Embryonic facial prominence (tissue), 1 donor: Measurements from ENCODE around the gene ANKRD34C.

Source experiments
- DNase-seq: peaks from one replicate; pipeline ENCODE4 v3.0.0-alpha.2; 2016; ENCODE audit errors: extremely low spot score

The ANKRD34C gene

DNA sequence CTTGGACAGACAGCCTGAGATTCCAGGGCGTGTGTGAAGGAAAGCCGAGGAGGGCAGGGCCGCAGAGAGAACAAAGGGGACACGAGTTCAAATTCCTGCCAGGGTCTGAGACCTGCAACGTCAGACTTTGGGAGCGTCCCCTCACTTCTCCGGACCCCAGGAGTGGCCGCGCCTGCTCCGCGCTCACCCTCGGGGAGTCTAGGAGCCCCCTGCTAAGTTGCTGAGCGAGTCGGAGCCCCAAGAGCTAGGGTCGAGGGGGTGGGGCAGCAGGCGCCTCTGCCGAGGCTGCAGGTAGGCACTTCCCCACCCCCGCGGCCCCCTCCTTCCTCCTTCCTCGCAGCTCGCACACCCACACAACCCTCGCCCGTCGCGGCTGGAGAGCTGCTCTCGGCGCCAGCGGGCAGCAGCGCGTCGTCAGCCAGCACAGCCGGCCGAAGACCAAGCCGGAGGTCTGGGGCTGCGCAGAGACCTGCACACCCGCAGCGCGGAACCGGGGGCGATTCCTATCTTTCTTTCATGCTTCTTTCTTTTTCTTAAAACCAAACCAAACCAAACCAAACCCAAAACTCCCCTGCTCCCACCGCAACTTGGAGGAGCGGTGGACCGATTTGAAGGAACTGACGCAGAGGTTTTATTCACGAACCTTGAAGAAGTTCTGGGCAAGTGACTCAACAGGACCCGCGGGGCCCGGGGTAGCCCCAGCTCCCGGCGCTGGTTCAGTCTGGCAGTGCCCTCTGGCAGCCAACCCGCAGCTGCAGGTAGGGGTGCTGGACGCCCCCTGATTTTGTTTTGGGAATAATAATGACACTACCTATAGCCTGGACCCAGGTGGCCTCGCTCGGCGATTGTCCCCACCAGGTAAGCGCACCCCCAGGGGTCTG is at the start of gene ANKRD34C:
ANKRD34C (plus strand) TSS at position 352 of the 881 bp plus-strand sequence. CDS start 10,563 bp downstream, outside the sequence.
- DNase-seq = no peak

DNA sequence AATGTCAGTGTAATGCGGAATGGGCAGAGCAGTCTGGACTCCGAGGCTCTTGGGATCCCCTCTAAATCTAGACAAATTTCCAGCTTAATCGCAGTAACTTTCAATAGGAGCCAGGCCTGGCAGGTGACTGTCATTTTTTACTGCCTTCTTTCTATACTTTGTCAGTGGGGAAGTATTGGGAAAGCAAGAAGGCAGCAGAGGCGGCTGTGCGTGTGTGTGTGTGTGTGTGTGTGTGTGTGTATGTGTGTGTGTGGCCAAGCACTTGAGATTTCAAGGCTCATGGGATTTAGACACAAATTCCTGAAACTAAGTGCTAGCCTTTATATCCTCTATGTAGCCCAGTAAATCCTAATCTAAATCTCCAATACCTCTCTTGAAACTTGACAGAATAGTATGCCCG is 49.3 kb upstream of the ANKRD34C start:
- no peak for DNase-seq

DNA sequence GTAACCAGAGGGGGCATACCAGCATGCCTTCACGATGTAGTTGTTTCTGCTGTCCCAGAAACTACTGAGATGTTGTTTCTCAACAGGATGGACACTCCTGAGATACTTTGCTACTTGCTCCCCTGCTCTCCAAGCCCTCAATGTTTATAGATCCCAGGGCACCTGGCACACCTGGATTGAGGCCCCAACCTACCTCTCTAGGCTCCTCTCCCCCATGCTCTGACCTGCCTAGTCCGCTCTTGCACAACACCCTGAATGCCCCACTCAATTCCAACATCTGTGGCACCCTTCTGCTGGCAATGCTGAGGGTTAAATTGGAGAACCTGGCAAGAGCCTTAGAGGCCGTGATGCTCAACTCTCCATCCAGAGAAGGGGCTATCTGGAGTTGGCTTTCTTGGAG is 42.5 kb upstream of the ANKRD34C start:
- no peak for DNase-seq

DNA sequence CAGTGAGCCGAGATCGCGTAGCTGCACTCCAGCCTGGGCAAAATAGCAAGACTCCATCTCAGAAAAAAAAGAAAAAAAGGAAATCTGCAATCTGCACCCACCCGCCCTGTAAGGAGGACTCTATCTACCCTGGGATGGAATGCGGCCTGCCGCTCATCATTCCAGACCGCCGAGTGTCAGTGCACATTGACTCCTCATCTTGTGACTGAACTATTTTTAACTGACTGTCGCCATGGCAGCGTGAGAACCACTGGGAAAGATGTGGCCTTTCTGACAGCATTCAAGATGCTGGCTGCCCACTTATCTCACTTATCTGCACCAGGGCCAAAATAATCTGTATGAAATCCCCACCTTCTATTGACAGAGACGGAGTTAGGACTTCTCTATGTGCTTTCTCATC is 38.8 kb upstream of the ANKRD34C start:
- no peak for DNase-seq

DNA sequence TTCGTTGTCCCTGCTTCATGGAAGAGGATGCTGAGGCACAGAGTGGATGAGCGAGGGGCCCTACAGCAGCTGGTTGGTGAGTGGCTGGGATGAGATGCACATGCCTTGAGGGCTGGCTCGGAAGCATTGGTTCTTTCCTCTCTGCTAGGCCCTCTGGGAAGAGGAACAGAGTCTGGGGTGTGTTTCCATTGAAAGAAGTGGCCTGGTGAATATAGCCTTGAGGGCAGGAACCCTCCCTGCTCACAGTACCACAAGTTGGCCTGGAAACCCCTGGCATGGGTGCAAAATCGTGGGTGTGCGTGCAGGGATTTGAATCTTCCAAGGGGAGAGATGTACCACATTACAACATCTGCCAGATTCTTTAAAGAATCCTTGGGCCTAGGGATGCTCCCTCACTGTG is 37.6 kb upstream of the ANKRD34C start:
- no peak for DNase-seq

DNA sequence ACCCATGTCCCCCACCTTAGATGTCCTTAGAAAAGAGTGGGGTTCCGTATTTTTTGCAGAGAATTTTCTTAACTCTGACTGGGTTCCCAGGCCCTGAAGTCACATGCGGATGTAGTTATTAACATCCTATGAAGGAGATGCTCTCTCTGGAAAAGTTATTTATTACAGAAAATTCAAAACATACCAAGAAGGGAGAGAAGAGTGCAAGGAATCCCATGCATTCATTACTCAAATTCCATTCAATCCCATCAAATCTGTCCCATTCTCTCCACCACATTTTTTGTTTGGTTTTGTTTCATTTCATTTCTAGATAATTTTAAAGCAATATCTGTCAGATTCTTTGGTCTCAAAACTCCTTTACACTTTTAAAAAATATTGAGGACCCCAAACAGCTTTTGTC is 34.3 kb upstream of the ANKRD34C start:
- no peak for DNase-seq

DNA sequence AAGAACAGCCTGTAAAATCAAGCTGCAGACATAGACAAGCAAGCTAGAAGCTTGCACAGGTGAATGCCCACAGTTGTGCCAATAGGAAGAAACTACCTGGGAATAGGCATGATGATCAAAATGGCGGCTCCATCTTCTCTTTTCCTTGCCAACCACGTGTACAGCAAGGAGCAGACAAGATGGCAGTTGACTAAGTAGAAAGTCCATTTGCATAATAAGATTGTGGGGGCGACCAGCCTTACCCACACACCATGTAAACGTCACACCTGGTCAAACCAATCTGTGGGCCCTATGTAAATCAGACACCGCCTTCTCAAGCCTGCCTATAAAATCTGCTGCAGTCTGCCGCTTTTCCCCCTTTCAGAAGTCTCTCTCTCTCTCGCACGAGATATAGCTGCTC is 25.1 kb upstream of the ANKRD34C start:
- no peak for DNase-seq

DNA sequence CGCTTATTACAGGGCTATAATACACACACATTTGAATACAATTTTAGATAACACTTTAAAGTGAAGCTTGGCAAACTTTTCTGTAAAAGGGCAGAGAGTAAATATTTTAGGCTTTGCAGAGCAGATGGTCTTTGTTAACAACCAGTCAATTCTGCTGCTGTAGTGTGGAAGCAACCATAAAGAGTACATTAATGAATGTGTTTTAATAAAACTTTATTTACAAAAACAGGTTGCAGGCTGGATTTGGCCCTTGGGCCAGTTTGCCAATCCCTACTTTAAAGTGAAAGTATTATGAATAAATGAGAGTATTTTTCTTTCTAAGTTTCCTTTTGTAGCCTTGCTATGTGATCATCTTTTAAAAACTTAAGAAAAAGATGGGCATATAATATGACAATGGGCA is 20.7 kb upstream of the ANKRD34C start:
- DNase-seq = no peak

DNA sequence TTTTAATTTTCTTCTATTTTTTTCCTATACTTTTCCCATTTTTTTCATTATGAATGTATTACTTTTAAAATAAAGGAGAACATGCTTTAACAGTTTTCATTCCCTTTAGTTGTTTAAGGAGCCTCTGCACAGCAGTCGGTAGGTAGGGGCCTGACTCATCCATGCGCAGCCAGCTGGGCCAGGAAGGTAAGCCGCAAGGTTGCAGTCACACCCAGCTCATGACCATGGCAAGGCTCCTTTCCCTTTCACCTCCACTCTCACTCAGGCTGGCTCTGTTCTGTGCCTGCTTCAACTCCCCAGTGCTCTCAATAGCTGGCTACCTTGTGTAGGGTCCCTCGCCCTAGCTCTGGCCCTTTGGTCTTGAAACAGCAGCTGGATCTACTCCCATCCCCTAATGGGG is 17.4 kb upstream of the ANKRD34C start:
- DNase-seq = no peak

DNA sequence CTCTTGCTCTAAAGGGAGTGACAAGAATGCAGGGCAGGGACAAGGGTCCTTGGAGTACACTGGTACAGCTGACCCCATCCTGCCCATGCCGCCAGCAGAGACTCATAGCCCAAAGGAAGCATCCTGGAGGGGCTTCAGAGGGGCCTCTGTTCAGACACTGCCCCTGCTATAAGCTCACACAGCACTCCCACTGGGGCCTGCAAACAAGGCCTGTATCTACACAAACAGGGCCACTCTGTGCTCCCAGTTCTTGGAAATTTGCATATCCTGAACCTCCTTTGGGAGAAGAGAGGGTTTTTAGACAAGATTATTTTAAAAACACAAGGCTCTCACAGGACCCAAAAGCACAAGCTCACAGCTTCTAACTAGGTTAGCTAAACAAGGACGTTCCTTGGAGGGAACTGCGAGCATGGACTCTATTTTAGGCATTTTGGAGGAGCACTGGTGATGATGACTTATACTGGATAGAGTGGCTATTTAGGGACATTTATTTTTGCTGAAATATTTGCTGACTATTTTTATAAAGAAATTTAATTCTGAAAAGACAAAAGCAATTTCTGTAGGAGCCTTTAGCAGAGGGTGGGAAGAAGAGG is 16.4 kb upstream of the ANKRD34C start:
- no peak for DNase-seq

DNA sequence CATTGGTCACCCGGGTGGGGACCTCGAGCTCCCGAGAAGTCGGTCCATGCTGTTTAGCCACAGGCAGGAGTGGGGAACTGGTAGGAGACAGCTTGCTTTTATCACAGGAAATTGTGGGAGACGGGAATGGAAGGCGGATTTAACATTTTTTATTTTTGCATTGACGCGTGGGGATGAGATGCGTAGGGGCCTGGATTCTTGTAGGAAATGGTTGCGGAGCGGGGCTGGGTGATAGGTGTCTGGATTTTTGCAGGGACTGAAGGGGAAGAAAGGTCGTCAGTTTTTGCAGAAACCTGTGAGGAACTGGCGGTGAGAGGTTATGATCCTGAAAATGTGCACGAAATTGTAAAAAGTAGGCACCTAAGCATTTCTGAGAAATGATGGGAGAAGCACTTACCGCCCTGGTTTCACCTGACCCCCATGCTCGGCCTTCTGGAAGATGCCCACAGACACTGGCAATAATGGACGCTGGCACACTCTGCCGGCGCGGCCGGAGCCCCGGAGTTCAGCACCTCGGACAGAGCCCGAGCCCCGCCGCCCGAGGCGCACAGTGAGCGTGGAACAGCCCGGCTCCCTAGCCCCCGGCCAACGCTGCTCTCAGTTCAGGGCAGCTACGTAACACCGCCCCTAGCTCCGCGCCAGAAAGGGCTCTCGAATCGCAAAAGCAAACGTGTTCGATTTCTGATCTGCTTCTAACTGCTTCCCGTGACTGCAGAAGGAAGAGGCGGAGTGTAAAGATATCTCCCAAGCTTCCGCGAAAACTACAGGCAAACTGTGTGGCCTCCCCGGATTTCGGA is 928 bp downstream of the ANKRD34C start:
- no peak for DNase-seq

DNA sequence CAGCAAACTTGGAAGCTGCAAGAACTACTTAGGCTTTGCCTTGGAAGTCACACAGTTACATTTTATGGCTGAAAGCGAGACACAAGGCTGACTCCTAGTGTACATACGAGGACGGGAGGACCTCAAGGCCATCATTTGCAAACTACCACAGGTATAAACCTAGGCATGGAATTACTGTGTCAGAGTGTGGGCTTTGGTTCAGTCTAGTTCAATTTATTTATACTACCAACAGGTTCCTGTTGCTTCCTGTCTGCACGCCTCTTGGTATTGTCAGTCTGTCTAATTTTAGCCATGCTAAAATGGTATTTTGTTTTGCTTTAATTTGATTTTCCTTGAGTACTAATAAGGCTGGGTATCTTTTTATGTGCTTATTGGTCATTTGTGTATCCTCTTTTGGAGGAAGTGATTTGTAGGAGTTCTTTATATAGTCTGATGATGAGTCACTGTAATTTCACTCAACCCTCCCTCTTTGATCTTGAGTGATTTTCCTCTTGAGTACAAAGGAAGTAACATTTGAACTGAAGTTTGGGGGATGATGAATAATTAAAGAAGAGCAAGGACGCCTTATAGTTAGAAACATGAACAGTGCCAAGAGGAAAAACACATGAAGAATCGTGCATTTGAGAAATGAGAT is 8.2 kb downstream of the ANKRD34C start:
- DNase-seq = no peak

DNA sequence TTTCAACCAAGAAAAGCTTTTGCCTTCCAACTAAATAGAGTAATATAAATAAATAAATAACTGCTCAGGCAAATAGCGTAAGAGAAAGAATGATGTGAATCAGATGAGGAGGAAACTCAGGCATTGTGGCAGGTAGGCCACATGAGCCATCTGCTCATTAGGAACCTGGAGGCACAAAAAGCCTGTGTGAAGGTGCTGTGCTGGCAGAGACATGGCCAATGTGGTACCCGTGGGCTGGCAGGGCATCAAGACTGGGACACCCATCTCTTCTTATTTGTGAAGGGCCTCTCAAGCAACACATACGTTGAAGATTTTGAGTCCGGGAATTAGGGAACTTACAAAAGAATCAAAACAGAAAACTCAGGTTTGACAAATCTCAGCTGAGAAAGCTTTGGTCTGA is 9.5 kb downstream of the ANKRD34C start:
- DNase-seq = no peak

DNA sequence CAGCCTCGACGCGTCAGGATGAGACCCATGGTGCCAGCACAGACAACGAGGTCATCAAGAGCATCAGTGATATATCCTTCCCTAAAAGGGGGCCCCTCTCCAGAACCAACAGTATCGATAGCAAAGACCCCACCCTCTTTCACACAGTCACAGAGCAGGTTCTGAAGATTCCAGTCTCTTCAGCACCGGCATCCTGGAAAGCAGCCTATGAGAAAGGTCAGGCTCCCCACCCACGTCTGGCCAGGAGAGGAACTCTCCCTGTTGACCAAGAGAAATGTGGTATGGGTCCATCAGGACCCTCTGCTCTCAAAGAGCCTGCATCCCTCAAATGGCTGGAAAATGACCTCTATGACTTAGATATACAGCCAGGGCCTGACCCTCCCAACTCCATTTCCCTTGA is 11.6 kb downstream of the ANKRD34C start:
- no peak for DNase-seq

DNA sequence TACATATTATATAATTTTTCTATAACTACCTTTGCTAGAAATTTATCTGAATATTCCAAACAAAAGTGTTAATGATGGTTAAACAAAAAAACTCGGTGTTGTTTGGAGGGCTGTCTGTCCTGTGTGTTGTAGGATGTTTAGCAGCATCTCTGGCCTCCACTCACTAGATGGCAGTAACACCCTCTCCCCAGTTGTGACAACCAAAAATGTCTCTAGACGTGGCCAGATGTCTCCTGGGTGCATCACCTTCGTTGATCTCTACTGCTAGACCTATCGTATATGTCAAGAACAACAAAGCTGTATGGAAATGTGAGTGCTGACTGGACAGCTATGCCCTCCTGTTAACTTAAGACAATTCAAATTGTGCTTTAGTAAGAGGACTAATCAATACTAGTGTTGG is 14.1 kb downstream of the ANKRD34C start:
- no peak for DNase-seq

DNA sequence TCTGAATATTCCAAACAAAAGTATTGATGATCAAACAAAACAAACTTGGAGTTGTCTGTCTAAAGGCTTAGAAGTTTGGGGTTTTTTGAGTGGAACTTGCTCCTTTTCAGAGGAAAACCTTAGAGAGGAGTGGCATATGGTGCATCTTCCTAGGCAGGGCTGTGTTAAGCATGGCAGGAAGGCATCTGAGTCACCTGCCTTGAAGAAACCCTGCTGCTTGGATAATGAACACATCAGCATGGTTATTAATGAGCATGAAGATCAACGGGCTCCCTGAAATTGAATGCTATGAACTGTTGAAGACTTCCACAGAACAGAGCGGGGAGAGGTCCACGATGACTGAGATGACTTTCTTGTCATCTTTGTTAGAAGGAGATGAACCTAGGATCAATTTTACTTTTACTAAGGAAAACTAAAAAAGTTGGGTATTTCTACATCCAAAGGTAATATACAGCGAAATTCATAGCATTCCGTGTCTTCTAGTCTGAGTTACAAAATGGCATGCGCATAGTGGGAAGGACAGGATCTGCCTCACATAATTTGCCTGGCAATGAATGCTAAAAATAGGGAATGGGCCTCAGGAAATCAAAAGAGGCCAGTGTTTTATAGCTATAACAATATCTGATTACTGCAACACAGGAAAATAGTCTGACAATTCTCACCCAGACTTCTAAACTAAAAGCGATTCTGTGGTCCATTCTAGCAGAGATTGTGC is 16.8 kb downstream of the ANKRD34C start:
- no peak for DNase-seq

DNA sequence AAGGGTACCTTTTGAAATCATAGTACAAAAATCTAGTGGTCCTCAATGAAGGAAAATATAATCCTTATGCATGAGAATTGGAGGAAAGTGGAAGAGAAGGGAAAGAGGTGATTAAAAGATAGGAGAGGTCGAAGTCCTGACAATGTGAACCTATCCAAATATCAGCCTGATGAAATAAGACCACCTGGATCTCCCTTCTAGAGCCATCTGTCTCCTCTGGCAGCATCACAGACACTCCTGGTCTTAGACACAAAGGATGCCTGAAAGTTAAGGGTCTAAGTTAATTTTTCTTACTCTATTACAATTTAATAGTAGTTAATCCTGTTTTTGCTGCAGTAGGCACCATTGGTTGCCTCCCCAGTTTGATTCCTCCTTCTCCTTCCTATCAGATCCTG is 17.3 kb downstream of the ANKRD34C start:
- no peak for DNase-seq

DNA sequence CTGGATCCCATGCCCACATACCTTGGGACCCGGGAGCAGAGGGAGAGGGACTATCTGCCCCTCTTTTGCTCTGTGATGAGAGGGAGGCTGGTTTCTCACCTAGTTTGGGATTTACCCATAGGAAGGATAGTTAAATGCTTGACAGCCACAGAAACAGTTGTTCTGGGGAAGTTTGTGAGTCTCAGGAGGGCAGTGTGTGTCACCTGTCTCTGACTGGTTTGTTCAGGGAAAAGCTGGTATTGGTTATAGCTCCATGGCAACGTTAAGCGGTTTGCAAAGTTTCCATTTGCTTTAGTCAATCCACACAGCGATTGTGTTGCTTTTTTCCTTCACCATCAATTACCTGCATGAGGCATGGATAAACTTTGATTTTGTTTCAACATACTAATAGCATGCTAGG is 24.7 kb downstream of the ANKRD34C start:
- no peak for DNase-seq

DNA sequence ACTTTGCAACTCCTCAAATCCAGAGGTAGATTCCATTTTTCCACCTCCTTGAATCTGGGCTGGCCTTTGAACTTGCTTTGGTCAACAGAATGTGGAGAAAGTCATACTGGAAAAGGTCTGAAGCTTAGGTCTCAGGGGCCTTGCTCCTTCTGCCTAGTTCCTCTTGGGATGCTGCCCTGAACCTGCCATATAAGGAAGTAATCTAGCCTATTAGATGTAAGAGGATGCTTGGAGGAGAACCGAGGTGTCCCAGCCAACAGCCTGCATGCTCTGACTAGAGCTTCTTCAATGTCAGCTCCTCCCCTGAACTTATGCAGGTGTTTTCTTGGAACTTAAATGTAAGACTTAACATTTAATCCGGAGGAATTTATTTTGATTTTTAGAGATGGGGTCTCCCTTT is 26.4 kb downstream of the ANKRD34C start:
- no peak for DNase-seq

DNA sequence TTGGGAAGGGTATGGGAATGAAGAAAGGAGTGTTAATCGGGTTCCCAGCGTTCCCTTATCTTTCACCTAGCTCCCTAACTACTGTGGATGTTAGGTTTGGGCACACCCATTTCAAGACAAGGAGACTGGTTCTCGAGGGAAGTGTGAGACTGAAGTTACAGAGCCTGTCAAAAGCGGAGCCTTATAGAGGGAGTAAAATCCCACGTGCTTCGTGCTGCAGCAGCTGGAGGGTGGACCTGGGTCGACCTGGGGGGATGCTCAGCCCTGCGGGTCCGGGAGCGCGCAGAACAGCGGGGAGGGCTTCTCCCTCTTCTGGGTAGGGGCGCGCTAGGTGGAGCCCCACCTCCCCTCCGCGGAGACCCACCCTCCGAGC is 28.1 kb downstream of the ANKRD34C start:
- DNase-seq = no peak
